NCI-H345 (cell line): ENCODE measurements around the gene MALRD1.

Experiments used
- DNase-seq: peaks from one replicate; lab custom pipeline; 2025; lab: John Stamatoyannopoulos, UW

Gene MALRD1

GRCh38 chr10:19654576-19654975, 606.0 kb downstream of the MALRD1 start:
- DNase-seq: no peak

GRCh38 chr10:19656420-19657042, 607.9 kb downstream of the MALRD1 start:
- no peak for DNase-seq

- no peak for DNase-seq
Observed at GRCh38 chr10:19658131-19658530, 609.5 kb downstream of the MALRD1 start.

DNA sequence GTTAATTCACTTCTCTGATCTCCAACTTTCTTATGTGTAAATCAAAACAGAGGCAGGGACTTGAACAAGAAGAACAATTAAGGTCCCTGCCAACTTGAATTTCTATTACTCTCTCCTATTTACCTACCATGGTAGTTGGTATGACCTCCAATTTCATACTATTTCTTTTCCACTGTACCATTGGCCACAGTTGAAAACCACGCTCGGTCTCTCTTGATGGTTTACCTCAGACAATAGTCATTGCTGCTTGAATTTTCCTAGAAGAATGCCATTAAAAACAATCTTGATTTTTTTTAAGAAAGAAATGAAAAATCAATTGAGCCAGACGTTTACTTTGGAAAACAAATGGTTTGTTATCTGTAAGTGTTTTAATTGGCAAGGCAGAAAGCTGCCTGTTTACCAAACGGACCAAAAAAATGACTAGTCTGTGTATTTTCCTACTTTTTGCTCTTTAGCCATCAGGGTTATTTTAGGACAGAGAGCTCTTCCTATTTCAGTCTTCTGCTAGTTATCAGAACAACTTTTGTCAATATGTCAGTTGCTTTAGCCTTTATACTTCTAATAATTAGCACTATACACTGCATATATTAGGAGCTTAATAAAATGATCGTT, 610.1 kb downstream of the MALRD1 start:
- DNase-seq: no peak

DNA sequence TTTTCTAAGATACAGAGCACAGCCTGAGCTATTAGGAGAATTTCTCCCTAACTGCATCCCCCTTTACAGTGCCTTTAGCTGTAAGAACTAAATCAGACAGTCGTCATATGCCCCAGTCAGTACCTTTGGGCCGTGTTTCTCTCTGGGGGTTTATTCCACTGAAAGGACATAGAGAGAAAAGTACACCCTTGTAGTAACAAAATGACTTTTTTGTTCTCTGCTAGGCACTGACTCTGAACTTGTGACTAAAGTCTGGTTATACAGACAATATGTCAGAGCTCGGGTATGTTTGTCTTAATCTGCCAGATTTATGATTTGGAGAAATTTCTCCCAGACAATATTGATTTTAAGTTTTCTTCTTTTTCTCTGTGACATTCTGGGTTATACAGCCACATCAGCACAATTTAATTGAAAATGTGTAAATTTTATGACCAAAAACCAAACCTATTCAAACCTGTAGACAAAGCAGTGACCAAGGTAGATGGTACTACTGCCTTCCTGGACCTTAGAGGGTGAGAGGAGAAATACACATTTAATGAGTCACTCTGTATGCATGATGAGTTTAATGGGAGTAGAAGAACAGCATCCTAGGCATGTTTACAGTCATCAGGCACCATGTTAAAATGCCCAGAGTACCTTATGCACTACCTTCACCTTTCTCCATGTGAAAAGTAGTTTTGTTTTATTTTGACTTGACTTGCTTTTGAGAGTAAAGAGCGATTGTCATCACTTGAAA, 611.5 kb downstream of the MALRD1 start:
- no peak for DNase-seq

- DNase-seq: no peak
Observed at GRCh38 chr10:19663344-19663743, 614.7 kb downstream of the MALRD1 start.

GRCh38 chr10:19668116-19668515, 619.5 kb downstream of the MALRD1 start:
- DNase-seq: no peak

DNA sequence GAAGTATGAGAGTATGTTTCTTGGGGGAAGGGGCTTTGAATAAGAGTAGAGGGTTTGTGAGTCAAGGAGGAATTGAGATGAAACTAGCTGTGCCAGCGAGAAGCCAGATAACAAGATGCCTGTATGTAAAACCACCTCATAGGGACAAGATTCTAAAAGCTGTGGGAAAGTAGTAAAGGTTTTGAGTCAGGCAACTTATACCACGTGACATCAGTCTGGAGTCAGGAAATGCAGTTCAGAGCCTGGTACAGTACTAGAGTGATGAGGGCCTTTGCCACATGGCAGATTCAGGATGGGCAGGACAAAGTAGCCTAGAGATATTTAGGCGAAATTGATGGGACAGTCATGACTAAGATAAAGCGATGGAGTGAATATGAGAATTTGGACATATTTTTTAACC, 627.5 kb downstream of the MALRD1 start:
- no peak for DNase-seq

GRCh38 chr10:19683356-19683755, 634.8 kb downstream of the MALRD1 start:
- DNase-seq: no peak

DNA sequence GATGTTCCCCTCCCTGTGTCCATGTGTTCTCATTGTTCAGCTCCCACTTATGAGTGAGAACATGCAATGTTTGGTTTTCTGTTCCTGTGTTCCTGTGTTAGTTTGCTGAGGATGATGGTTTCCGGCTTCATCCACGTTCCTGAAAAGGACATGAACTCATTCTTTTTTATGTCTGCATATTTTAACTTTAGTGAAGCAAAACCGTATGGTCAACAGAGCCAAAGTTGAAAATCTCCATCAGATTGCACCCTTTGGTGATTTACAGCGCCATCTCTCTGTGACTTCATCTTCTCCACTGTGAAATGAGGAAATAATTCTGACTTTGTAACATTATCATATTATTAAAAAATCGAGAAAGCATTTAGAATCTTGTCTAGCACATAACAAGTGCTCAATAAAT, 635.4 kb downstream of the MALRD1 start:
- DNase-seq: no peak

DNA sequence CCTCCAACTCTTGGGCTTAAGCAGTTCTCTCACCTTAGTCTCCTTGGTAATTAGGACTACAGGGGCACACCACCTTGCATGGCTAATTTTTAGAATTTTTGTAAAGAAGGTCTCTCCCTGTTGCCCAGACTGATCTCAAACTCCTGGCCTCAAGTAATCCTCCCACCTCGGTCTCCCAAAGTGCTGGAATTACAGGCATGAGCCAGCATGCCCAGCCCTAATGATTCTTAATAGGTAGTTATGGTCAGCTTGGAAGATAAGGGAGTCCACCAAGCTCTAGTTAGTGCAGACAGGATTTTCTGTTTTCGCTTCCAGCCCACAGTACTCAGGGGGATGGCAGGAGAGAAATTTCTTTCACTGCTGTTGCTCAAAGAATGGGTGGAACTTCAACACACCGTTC, 639.7 kb downstream of the MALRD1 start:
- no peak for DNase-seq

GRCh38 chr10:19689231-19689630, 640.6 kb downstream of the MALRD1 start:
- no peak for DNase-seq

- DNase-seq: no peak
Observed at GRCh38 chr10:19699299-19699698, 650.7 kb downstream of the MALRD1 start.

GRCh38 chr10:19701427-19702052, 652.9 kb downstream of the MALRD1 start:
- no peak for DNase-seq

GRCh38 chr10:19702215-19702614, 653.6 kb downstream of the MALRD1 start:
- no peak for DNase-seq

GRCh38 chr10:19704544-19704943, 655.9 kb downstream of the MALRD1 start:
- DNase-seq: no peak

DNA sequence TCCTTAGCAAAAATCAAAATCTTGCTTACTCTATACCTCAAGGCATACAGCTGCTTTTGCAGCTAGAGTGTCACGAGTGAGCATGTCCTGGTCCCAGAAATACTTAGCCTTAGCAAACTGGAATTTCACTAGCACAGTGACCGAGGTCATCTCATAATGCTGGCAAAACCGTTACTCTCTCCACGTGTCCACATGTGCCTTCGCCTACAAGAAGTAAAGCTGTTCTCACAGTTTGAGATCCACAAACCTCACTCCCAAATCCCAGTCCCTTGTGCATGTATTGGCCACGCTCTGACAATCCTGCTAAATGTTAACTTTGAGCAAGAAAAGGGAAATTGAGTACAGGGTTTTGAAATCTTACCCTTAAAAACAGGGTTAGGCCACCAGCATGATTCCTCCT, 656.6 kb downstream of the MALRD1 start:
- DNase-seq: no peak

DNA sequence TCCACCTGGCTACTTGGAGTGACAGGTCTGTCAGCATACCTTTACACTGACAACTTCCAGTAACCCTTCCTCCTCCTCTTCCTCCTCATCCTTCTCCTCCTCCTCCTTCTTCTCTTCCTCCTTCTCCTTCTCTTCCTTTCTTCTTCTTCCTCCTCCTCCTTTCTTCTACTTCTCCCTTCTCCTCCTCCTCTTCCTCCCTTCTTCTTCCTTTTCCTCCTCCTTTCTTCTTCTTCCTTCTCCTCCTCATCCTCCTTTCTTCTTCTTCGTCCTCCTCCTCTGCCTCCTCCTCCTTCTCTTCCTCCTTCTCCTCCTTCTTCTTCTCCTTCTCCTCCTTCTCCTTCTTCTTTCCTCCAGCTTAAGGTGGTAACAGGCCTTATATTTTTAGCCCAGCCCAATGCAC, 658.3 kb downstream of the MALRD1 start:
- DNase-seq: no peak

DNA sequence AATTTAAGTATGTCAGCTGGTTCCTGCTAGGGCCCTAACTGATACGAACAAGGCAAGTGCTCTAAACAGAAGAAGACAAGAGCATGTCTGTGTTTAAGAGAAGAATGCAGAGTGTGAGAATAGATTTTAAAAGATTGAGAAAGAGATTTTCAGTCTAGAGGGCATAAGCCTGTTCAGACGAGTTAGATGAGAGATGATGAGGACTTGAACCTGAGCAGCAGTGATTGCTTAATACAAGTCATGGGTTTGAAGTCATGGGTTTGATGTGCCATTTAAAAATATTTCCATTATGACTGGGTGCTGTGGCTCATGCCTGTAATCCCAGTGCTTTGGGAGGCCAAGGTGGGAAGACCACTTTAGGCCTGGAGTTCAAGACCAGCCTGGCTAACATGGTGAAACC, 658.8 kb downstream of the MALRD1 start:
- no peak for DNase-seq

GRCh38 chr10:19708031-19708430, 659.4 kb downstream of the MALRD1 start:
- no peak for DNase-seq

GRCh38 chr10:19710600-19710999, 662.0 kb downstream of the MALRD1 start:
- no peak for DNase-seq

DNA sequence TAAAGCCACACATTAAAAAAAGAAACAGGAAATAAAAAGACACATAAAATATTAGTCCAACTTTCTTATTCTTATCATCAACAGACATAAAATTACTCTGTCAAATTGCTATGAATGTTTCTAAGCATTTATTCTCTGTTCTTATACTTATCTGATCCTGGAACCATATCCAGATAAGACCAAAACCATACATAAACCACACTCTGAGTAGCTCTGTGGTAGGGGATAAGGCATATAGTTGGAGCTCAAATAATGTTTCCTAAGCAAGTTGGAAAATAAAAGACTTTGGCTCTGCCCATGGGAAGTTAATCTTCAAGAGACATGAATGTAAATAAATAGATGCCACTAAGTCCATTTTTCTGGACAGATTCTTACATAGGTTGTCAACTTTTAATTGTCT, 664.6 kb downstream of the MALRD1 start:
- DNase-seq: no peak
